ENCODE results near the gene ZNRF1. TPM values are rescaled to one million over a fixed set of nuclear protein-coding genes. Genes with fewer than 3 reads are reported as not detected.

Gene ZNRF1
- total and polyA plus RNA-seq, 2 of the 4 experiments (the other 2 are of a cell fraction): 8.2 to 20.7 TPM

DNA sequence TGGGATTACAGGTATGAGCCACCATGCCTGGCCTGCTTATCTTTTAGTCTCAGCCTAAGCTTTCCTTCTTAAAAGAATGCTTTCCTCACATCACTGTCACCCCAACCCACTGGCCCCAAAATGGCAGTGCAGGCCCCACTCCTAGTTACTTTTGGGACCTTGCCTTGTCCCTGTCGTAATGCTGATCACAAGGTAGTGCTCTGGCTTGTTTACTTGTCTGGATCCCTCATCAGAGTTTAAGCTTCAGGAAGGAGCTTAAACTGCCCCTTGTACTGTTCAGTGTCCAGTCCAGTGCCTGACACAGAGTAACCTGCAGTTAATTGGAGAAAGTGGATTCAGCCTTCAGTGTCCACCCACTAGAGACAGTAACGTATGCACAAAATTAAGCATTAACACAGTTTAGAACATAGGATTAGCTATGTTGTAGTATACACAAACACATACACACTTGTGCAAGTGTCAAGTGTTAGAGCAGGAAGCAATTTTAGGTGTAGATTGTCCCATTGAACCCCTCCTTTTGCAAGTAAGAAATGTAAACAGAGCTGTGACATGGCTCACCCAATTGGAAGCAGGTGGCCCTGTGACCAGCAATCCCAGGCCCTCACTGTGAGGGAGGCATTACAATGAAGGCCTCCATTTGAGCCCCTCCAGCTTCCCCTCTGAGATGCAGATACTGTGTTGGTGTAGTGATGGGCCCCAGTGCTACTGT lies 73.6 kb downstream of the ZNRF1 start:
- Histone ChIP-seq H2BK20ac (ENCODE audit: low read depth, low read length) (no peak overlapping the region), H3K9ac (ENCODE audit: low read depth, low read length) (no peak overlapping the region), H2BK15ac (ENCODE audit: low read depth, low read length) (no peak overlapping the region), H3K4me2 (ENCODE audit: low read depth, low read length) (no peak overlapping the region), H3K36me3 (ENCODE audit: control insufficient read depth, insufficient read depth, low read length) (no peaks in the 10 kb centered on the region), H2AK9ac (replicated peaks; ENCODE audit: low read depth, low read length, poor library complexity) (no peak overlapping the region), H3K4me1 (ENCODE audit: control insufficient read depth, insufficient read depth, low read length) (peaks cover 11% of the 10 kb centered on the region), H3K27ac (ENCODE audit: insufficient read depth, low read length) (no peak overlapping the region), H2BK120ac (ENCODE audit: low read depth, low read length) (no peak overlapping the region), H3K14ac (replicated peaks; ENCODE audit: low read depth, low read length) (no peak overlapping the region), H3K18ac (ENCODE audit: low read depth, low read length) (no peak overlapping the region), H4K91ac (ENCODE audit: insufficient read depth, low read depth, low read length) (no peak overlapping the region), H4K8ac (ENCODE audit: low read depth in 2 of 2, low read length in 2 of 2) (no peak overlapping the region), H4K5ac (ENCODE audit: low read depth, low read length) (no peak overlapping the region), H2AK5ac (ENCODE audit: low read depth, low read length) (no peak overlapping the region), H3K79me1 (ENCODE audit: low read depth in 1 of 2, low read length in 2 of 2) (peaks cover 44 to 66% of the 10 kb centered on the region in 2 experiments), H3K9me1 (ENCODE audit: insufficient read depth, low read length) (peaks cover 14% of the 10 kb centered on the region; the same call in 1 of the 2 replicates), H3K23ac (ENCODE audit: low read depth, low read length) (no peak overlapping the region), H3K56ac (ENCODE audit: extremely low read depth, insufficient read depth, low read length) (no peak overlapping the region), H2BK5ac (ENCODE audit: low read depth, low read length, poor library complexity, severe bottlenecking) (no peak overlapping the region), H3K9me3 (ENCODE audit: control insufficient read depth, insufficient read depth, low read length) (no peaks in the 10 kb centered on the region), H3K4ac (ENCODE audit: low read depth, low read length) (no peak overlapping the region), H3K4me3 (ENCODE audit: insufficient read depth, low read depth, low read length) (no peak overlapping the region), H2AFZ (replicated peaks; ENCODE audit: low read length, poor library complexity) (no peak overlapping the region), H4K20me1 (ENCODE audit: insufficient read depth, low read length) (peaks cover 49% of the 10 kb centered on the region), H3K27me3 (ENCODE audit: control insufficient read depth, insufficient read depth, low read length) (no peaks in the 10 kb centered on the region)
- no CpG with 5 or more reads among the region's 2 CpGs for WGBS, 2 experiments (ENCODE audit: extremely low coverage in 2 of 2, insufficient read length in 1 of 2)
- no TSS peak for BruUV-seq (replicated peaks)
- no peak for TF ChIP-seq RFX5 (IDR thresholded peaks at IDR 0.05; ENCODE audit: low read depth, low read length)
- TF ChIP-seq CHD1 (IDR thresholded peaks at IDR 0.05; ENCODE audit: low read depth, low read length): no peak
- in situ Hi-C loops (cut with MboI; ENCODE audit: low sequenced_read_pairs) (no loop called here), intact Hi-C loops (cut with micrococcal nuclease) (no loop called here), dilution Hi-C loops (cut with HindIII; ENCODE audit: low sequenced_read_pairs, unreplicated experiment) (no loop called here)
- DNase-seq: no peak
- ChIA-PET CTCF (interaction anchor here (0.6 kb wide), 1 partner anchor 27 kb away, joined by 3 read pairs; no protein-coding TSS in a partner anchor), POLR2A (ENCODE audit: unreplicated experiment) (no interaction called here)
- no peak for ATAC-seq (ENCODE audit: low read depth)
